ENCODE data around the gene HLTF.

The HLTF gene

DNA sequence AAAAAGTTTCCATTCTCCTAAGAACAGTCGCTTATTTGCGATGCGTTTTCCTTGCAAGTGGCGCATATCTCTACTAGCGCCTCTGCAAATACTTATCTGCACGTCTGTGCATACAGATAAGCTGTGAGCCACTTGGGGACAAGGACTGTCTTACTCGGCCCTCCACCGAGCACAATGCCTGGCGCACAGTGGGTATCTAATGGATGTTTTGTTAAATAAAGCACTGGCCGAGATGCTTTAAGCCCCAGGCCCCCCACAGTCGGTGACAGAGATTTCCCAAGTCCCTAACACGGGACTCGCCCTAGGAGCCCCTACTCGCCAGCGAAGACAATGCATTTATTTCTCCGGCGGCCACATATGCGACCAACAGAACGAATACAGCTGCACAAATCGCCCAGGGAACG, 503 bp downstream of the HLTF start:
- DNase-seq (ENCODE audit: low read depth): no peak

DNA sequence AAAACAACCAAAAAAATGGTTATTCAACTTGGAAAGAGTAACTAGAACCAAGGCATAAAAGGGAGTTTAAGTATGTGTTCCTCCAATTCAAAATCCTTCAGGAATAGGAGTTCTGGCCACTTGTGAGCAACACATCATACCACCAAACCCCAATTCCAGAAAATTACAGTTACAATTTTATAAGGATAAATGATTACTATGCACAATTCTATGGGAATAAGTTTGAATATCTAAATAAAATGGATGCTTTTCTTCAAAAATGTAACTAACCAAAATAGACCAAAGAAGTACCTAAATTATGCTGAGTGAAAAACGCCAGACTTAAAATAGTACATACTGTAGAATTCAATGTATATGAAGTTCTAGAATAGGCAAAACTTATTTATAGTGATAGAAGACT, 4.6 kb downstream of the HLTF start:
- no peak for DNase-seq (ENCODE audit: low read depth)

GRCh38 chr3:149080699-149081091, 5.6 kb downstream of the HLTF start:
- no peak for DNase-seq (ENCODE audit: low read depth)

DNA sequence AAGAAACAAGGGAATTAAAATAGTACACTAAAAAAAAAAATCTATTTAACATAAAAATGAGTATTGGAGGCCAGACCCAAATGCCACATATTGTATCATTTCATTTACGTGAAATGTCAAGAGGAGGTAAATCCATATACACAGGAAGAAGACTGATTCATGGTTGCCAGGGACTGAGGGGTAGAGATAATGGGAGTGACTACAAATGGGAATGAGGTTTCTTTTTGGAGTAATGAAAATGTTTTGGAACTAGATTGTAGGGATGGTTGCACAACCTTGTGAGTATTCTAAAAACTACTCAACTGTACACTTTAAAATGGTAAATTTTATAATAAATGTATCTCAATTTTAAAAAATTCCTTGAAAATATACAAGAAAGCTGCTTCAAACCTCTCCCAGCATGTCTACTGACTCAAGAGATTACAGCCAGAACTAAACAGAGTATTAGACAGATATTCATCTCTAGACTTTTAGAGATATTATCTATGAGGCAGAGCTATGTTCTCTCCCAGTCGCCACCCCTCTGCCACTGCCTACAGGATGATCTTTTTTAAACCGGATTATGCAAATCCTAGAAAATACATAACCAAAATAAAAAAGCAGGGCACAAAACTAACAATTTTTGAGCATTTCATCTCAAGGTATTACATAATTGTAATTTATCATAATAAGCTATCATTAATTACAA, 6.2 kb downstream of the HLTF start:
- DNase-seq (ENCODE audit: low read depth): no peak

DNA sequence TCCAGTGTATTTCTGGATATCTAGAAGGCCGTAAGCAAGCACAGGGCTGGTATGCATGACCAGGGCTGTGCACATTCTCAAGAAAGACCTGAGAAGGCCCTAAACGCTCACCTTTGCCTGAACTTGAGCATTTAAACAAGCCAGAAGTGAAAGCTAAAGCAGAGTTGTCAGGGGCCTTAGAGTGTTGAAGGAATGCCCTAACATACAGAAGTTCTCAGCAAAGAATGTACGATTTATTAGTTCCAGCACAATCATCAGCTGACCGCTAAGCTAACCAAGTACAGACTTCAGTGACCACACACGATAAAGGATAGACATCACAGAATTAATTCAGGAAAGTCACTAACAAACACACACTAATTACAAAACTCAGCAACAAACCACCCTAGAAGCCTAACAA, 8.7 kb downstream of the HLTF start:
- DNase-seq (ENCODE audit: low read depth): no peak

DNA sequence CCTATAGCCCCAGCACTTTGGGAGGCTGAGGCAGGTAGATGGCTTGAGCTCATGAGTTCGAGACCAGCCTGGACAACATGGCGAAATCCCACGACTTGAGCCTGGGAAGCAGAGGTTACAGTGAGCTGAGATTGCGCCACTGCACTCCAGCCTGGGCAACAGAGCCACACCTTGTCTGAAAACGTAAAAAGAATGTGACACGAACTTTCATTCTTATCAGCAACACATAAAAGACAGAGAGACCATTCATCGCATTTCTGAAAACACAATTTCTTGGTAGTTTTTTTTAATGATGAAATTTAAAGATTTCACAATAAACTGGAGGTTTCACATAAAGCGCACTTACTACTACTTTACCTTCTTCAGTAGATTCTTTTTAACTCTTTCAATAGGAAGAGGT, 18.4 kb downstream of the HLTF start:
- DNase-seq (ENCODE audit: low read depth): no peak

GRCh38 chr3:149061776-149062175, 24.6 kb downstream of the HLTF start:
- DNase-seq (ENCODE audit: low read depth): no peak

GRCh38 chr3:149058602-149059001, 27.7 kb downstream of the HLTF start:
- no peak for DNase-seq (ENCODE audit: low read depth)

- no peak for DNase-seq (ENCODE audit: low read depth)
Observed at GRCh38 chr3:149058198-149058597, 28.1 kb downstream of the HLTF start.

- DNase-seq (ENCODE audit: low read depth): no peak
Observed at GRCh38 chr3:149055575-149055974, 30.8 kb downstream of the HLTF start.

DNA sequence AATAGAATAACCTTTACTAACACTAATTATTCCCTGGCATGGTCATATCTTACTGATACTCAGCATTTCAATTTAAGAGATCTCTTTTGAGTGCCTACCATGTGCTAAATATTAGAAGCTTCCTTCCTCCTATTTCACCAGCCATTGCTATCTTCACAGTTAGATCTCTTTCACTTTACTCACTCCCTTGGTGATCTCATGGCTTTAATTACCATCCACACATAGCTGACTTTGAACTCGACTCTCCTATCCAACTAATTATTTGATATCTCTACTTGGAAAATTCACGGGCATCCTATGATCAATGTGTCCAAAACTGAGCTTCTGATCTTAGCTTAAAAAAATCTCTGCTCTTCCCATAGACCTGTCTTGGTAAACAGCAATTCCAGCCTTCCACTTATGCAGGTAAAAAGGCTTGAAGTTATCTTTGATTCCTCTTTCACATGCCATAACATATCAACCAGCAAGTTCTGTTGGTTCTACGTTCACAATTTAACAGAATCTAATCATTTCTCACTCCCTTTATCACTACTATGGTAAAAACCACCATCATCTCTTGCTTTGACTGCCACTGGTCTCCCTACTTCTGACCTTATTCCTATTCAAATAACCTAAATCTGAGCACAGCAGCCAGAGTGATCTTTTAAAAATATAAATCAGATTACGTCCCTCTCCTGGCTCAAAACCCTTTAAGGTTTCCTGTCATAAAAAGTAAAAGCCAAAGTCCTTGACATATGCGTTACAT, 41.8 kb downstream of the HLTF start:
- DNase-seq (ENCODE audit: low read depth): no peak

- no peak for DNase-seq (ENCODE audit: low read depth)
Observed at GRCh38 chr3:149042789-149043386, 43.4 kb downstream of the HLTF start.

DNA sequence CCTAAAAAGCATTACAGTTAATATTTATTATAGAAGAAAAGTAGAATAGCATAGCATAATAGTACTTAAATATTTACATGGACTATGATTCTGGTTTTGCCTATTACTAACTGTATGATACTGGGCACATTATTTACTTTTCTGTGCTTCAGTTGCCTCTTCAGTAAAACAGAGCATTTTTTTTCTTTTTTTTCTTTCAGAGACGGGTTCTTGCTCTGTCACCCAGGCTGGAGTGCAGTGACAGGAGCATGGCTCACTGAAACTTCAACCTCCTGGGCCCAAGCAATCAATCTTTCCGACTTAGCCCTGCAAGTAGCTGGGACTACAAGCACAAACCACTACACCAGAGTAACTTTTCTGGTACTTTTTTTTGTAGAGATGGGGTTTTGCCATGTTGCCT, 48.0 kb downstream of the HLTF start:
- DNase-seq (ENCODE audit: low read depth): no peak

GRCh38 chr3:149037684-149038083, 48.6 kb downstream of the HLTF start:
- no peak for DNase-seq (ENCODE audit: low read depth)

DNA sequence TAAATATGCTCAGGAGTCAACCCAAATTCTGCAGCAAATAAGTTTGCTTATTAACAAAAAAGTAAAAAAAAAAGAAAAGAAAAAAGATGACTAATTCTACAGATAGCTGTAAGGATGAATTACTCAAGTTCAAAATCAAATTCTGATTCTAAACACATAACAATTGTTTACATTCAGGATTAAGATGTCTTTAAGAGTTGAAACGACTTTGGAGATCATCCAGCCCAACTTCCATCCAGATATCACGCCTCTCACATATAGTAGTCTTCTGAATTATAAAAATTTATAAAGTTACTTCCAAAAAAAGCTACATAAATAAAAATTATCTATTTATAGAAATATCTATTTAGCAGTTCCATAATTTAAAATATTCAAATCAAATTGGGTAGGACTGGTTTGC, 55.2 kb downstream of the HLTF start:
- DNase-seq (ENCODE audit: low read depth): no peak

DNA sequence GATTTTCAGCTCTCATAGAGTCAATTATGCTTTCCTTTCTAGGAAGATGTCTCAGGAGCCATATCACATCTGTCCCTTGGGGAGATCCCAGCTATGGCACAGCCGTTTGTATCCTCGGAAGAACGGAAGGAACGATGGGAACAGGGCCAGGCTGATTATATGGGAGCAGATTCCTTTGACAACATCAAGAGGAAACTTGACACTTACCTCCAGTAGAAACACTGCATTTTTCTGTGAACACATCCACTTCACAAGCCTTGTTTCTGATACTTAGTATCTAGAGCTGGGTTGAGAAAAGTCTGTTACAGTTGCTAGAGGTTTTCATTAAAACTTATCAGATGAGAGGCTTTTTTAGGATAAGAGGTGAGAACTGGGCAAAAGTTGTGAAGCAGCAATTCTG, 59.6 kb downstream of the HLTF start:
- no peak for DNase-seq (ENCODE audit: low read depth)

GRCh38 chr3:149023951-149024350, 62.4 kb downstream of the HLTF start:
- no peak for DNase-seq (ENCODE audit: low read depth)

GRCh38 chr3:149021830-149022229, 64.5 kb downstream of the HLTF start:
- no peak for DNase-seq (ENCODE audit: low read depth)

GRCh38 chr3:149020839-149021252, 65.5 kb downstream of the HLTF start:
- no peak for DNase-seq (ENCODE audit: low read depth)

GRCh38 chr3:149020196-149020838, 66.0 kb downstream of the HLTF start:
- no peak for DNase-seq (ENCODE audit: low read depth)

- DNase-seq (ENCODE audit: low read depth): no peak
Observed at GRCh38 chr3:149019580-149019979, 66.8 kb downstream of the HLTF start.

- no peak for DNase-seq (ENCODE audit: low read depth)
Observed at GRCh38 chr3:149018247-149018646, 68.1 kb downstream of the HLTF start.
